HG02678 (cell line): Measurements from ENCODE around the gene MYMK.

Experiments used
- ATAC-seq: cut with Tn5 transposase; IDR thresholded peaks from one replicate; pipeline ENCODE4 v1.9.1; 2021; ENCODE audit warnings: mild to moderate bottlenecking, moderate library complexity; ENCODE audit not compliant: unreplicated experiment

The MYMK gene

DNA sequence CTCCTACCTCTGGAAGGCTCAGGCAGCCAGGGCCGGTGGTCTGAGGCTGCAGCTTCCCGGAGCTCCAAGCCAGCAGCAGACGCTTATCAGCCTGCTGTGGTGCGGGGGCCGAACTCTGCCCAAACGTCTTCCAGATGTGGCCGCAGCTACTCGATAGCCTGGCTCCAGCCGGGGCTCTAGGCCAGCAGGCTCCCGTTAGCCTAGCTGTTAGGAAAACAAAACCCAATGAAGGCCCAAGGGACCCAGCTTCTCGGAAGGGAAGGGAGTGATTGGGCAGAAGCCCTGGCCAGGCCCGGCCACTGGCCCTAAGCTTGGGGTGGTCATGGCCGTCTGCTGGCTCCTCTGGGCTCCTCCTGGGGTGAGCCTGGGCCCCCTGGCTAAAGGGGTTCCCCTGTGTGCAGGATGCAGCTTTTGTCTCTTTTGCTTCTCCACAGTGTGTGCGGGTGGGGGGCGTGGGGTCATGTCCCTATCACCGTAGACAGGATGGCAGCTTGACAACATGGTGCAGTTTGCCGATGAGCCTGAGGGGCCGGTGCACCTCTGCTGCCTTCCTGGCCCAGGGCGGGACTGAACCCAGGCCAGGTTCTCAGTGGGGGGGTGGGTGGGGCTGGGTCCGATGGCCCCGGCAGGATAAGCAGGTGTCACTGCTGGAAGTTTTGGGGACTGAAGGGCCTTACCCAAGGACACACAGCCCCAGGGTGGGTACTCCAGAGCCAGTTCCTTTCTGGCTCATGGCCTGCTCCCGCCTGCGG is 18.7 kb downstream of the MYMK start:
- no peak for ATAC-seq

DNA sequence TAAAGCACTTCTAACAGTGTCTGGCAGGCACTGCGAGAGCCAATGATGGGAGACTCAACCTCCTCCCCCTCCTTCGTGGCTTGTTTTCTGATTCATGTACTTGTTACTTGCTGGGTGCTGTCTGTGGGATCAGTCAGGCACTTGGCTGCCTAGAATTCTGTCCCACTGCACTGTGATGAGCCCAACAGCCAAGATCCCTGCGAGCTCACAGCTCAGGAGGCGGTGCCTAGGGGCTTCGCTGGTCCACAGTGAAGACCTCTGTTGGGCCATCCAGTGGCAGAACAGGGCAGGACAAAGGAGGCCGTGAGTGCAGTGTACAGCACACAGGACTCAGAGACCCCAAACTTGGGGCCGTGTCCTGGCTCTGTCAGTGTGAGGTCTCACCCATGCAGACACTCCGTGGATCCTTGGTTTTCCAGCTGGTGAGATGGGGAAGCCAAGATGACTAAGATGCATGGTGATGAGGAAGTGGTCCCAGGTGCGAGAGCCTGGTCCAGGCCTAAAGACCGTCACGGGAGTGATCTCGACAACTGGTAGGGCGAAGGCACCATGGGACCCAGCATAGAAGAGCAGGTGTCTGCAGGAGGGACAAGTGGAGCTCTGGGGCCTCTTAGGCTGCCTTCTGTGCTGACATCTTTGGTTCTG is 19.5 kb downstream of the MYMK start:
- ATAC-seq: no peak

DNA sequence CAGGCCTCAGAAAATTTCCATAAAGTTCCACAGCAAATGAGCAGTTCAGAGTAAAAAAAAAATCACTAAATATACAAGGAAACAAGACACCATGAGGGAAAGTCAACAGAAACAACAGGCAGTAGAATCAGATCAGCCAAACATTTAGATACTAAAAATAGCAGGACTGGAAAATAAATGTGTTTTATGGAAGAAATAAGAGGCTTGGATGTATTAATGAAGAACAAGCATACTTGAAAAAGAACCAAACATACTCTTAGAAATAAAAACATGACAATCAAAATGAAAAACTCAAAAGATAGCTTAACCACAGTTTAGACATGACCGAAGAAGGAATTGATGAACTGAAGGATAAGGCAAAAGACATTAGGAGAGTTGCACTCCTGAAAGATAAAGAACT is 22.6 kb downstream of the MYMK start:
- ATAC-seq: no peak

DNA sequence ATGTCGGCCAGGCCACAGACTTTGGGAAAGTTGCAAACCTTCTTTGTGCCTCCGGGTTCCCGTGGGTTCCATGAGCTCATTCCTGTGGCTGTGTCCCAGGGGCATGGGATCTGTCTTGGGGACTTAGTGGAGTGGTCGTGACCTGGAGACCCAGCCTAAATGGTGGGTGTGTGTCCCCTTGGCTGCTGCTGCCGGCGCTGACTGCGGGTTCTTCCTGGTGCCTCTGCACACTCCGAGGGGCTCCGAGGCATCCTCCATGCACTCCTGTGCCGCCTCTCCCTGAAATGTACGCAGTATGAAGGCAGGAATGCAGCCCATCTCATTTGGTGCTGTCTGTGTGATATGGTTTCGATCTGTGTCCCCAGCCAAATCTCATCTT is 24.9 kb downstream of the MYMK start:
- no peak for ATAC-seq

DNA sequence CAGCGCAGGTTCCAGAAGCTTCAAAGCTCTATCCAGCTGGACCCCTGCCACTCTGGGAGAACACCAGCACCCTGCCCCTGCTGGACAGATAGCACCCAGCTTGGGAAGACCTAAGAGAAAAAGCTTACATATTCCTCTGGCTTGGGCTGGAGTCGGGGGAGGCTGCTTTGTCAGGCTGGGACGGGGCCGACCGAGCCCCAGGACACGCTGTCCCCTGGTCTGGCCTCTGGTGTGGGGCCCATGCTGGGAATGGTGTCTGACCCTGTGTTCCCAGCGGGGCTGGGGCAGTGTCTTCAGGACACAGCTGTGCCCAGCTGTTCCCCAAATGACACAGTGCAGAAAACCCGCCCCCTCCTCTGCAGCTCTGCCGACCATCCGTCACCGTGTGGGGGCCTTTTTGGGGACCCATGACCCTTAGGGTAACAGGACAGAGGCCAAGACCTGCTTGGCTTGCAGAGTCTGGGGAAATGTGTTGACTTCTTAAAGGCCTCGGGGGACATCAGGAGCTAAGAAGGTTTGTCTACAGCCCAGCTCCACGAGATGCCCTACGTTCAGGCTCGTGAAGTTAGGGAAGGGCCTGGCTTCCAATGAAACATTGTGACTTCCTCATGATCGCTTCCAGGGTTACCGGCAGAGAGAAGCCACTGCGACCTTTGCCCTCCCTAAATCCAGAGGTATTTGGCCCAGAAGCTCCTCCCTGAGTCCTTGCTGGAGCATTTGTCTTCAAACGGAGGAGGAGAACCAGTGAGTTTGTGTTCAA is 25.4 kb downstream of the MYMK start:
- no peak for ATAC-seq

DNA sequence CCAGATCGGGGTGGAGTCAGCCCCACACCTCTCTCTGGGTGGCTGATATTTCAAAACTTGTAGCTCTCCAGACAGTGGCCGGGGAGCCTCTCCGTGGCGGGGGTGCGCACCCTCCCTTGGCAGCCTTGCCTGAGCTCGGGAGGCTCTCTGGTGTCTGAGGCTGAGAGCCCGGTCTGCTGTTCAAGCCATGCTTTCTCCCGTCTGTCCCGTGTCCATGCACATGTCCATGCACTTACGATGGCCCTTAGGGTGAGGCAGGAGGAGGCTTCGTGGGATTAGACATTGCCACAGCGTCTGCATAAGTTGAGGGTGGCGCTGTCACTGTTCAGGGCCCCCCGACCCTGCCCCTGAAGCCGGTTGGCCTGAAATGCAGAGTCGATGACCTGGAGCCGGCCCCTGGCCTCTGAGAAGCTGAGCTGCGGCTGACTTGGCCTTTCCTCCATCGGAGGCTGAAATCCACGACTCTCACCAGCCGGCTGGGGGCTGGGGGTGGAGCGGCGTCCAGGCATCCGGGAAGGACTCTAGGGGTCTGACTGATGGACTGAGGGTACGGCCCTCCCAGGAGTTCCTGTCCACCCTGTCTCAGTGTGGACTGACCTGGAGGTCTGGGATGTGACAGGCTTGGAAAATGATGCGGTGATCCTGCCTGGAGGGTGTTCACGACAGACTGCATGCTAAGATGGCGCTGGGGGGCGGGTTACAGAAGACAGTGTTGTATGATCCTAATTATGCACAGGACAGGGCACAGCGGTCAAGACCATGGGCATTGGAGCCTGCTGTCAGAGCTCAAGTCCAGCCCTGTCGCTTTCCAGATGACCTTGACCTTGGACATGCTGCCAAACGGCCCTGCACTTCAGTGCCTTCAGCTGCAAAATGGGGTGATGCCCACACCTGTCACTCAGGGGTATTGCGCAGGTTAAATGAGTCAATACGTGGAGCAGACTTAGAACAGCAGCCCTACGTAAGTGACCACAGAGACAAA is 27.6 kb downstream of the MYMK start:
- ATAC-seq: no peak

DNA sequence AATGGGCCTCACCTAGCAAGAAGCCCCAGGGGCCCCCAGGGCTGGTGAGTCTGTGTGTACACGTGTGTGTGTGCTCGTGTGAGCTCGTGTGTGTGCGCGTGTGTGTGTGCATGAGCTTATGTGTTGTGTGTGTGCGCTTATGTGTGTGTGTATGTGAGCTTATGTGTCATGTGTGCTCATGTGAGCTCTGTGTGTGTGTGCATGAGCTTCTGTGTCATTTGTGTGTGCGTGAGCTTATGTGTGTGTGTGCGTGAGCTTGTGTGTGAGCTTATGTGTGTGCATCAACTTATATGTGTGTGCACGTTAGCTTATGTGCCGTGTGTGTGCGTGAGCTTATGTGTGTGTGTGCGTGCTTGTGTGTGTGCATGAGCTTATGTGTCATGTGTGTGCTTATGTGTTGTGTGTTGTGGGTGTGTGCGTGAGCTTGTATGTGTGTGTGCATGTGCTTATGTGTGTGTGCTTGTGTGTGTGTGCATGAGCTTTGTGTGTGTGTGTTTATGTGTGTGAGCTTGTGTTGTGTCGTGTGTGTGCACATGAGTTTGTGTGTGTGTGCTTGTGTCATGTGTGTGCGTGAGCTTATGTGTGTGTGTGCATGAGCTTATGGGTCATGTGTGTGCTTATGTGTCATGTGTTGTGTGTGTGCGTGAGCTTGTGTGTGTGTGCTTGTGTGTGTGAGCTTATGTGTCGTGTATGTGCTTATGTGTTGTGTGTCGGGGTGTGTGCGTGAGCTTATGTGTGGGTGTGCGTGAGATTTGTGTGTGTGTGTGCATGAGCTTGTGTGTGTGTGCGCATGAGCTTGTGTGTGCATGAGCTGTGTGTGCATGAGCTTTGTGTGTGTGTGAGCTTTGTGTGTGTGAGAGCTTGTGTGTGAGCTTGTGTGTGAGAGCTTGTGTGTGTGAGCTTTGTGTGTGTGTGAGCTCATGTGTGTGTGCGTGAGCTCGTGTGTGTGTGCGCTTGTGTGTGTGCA is 29.1 kb downstream of the MYMK start:
- no peak for ATAC-seq

DNA sequence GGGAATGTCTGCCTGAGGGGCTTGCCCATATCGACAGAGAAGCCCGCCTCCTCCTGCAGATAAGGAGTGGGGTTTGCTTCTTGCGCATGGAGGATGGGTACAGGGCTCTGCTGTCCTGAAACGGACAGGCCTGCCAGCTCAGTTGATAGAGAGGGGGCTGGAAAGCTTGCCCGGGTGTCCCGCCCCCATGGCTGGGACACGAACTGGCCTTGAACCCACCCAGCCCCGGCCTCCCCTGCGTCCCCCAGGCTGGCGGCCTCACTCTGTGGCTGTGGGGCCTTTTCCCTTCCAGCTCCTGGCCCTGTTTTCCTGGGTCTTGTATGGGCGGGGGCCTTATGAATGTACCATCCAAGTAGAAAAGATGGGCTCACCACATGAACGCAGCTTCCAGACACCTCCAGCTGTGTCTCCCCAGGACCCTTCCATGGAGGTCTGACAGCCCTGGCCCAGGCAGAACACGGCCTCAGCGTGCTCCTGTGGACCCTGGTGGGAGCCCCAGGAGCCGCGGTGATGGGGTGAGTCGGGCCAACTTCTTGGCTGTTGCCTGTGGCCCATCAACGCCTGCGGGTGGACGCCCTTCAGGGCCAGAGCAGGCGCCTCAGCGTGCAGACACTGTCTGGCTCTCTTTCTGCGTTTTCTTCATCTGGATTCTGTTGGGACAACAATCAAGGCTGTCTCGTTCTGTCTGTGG is 30.0 kb downstream of the MYMK start:
- no peak for ATAC-seq

DNA sequence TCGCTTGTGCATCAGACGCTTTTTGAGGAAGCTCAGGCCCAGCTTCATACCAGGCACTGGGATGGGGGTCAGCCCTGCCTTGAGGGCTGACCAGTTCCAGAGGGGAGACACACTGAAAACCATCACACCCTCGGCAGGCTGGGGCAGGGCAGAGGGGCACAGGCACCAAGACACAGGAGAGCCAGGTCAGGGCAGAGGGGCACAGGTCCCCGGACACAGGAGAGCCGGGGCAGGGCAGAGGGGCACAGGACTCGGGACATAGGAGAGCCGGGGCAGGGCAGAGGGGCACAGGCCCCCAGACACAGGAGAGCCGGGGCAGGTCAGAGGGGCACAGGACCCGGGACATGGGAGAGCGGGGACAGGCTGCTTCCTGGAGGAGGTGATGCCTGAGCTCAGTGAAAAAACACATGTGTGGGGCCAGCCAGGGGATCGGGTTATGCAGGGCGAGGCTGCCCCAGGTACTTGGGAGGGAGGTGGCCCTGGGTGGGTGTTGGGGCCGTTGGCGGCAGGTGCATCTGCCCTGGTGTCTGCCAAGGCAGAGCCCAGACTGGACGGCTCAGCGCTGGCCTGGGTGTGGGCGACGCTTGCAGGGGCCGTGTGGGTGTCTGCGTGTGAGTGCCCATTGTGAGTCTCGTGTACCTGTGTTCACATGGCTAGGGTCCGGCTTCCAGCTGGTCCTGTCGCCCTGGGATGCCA is 30.8 kb downstream of the MYMK start:
- ATAC-seq: no peak

DNA sequence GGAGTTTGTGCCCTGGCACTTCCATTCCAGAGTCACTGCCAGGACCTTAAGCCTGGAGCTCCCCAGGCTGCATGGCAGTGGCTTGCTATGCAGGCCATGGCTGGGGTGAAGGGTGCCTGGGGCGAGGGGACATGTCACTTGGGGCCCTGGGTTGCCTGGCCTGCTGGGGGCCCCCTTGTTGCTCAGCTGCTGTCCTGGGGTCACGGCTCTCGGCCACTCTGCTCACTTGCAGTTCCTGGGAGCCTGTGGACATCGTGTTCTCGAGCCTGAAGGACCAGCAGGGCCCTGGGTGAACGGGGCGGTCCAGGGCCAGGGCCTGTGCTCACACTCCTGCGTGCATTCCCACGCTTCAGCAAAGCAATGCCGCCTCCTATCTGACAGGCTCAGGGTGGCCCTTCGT is 31.3 kb downstream of the MYMK start:
- no peak for ATAC-seq

DNA sequence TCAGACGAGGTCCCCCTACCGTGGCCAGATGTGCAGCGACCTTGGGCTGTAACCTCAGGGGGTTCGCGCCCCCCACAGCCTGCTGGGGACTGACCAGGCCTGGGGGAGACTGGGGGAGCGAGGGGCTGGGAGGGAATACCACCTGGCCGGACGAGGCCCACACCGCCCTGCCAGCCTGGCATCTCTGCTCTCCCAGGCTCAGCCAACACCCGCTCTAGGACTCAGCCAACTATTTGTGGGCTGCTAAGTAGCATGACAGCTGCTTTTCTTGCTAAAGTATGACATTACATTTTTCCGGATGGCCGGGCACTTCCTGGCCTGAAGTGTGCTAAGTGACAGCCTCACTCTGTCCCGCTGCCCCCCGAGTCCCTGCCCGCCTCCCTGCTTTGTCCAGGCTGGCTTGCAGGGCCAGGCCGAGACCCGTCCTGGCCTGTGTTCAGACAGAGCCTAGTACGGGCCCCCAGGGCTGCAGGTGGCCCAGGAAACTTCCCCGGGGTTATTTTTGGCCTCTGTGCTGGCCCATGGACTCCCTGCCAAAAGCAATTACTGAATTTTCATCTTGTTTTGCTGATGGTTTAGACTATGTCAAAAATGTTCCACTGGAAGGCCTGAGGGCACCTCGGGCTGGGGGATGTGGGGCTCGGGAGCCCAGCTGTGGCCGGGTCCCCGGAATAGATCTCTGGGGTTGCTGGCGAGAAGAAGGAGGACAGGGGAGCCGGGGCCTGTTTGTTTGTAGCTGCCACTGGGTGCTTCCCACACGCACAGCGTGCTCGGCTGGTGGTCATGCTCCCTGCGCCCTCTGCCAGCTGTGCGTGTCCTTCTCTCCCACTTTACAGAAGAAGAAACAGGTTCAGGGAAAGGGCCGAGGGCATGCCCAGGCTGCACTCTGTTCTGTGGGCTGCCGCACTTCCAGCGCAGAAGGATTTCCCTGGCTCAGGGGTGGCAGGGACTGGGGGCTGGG is 32.4 kb downstream of the MYMK start:
- ATAC-seq: no peak

DNA sequence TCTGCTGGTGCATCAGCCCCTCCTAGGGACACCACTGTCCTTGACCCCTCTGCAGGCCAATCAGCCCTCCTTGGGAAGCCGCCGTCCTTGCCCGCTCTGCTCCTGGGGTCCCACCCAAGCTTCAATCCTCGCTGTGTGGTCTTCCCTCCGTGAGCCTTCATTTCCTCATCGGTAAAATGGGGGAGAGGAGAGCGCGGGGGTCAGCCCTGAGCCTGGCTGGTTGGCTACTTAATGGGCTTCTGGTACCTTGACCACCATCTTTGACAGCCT is 33.2 kb downstream of the MYMK start:
- ATAC-seq: no peak

DNA sequence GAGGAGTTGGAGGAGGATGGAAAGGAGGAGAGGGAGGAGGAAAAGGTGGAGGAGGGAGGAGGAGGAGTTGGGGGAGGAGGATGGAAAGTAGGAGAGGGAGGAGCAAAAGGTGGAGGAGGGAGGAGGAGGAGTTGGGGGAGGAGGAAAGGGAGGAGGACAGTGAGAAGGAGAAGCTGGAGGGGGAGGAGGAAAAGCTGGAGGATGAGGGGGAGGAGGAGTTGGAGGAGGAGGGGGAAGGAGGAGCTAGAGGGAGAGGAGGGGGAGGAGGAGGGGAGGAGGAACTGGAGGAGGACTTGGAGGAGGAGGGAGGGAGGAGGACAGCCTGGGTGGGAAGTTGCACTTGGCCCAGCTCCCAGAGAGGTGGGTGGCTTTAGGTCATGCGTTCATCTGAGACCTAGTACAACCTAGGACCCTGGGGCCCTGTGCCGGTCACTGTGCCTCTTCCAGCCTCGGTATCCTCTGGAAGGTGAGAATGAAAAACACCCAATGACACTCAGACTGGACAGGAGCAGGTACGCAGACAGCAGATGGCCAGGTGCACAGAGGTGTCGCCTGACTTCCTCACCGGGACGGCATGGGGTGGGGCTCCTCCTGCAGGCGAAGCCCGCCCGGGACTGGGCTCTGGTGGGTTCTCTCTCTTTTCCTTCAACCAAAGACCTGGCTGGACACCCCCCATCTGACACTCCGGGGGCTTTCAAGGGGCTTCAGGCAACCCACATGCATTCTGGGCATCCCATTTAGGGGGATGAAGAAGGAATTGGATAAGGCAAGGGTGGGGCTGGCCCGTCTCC is 33.7 kb downstream of the MYMK start:
- no peak for ATAC-seq

DNA sequence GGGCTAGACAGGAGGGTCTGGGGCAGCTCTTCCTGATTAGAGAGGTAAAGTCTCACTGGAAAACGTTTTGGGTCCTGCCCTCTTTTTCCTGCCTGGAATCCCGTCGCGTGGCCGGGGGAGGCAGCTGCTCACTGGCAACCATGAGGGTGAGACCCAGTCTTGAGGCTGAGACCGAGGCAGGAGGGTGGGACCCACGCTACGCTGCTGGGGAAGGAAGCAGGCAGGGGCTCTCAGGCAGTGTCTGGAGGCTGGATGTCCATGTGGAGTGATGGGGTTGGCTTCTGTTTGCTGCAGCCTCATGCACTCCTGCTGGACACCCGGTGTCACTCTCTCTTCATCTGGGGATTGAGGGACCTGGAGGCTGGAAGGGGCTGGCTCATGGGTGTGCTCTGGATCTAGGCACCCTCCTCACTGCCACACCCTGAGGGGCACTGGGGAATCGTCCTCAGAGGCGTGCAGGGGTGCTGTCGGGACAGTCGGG is 34.5 kb downstream of the MYMK start:
- no peak for ATAC-seq

DNA sequence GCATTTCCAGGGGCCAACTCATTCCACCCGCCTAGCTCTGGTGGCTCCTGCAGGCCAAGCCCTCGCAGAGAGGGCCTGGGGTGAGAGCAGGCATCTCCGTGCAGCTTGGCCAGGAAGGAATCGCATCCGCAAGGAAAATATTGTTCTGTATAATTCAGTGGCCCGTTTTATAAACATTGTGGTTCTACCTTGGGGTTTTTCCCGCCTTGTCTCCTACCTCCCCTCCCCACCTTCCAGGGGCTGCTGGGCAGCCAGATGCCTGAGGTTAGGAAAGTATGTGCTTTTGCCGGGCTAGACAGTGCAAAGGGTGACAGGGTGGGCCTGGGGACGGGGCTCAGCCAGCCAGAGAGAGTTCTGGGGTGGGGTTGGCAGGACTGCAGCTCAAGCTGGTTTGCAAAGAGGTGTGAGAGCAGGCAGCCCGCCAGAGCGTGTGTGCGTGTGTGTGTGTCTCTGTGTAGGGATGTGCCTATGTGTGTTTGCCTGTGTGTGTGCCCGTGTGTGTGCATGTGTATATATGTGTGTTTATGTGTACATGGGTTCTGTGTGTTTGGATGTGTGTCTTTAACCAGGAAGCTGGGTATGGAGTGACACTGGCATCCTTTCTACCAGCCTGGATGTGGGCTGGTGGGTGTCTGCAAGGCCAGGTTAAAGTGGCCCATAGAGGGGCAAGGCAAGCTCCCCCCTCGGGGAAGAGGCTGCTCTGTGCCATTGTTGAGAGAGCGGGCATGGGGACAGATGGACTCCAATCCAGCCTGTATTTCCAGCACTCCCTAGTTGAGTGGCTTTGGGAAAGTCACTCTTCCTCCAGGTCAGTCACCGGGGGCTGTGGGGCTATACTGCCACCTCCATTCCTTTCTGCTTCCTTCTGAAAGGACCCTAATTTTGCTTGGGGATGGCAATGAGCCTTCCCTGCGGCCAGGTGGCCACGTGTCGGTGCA is 35.2 kb downstream of the MYMK start:
- ATAC-seq: no peak
